HEK293T (cell line): ENCODE measurements around the gene HOXB3.

Source experiments
- CTCF ChIA-PET: fragments of 350-600 bp; formaldehyde crosslinking; extraction: SDS; loops from one replicate; lab custom pipeline; 2021; ENCODE audit warnings: antibody characterized with exemption, inconsistent platforms; lab: Yijun Ruan, JAX
- POLR2A ChIA-PET: fragments of 350-600 bp; formaldehyde crosslinking; extraction: SDS; loops from one replicate; lab custom pipeline; 2020; ENCODE audit warnings: antibody characterized with exemption, inconsistent platforms; lab: Yijun Ruan, JAX
- DNase-seq: peaks from one replicate; pipeline ENCODE4 v3.0.0; 2012; ENCODE audit warnings: mixed read lengths; ENCODE audit errors: extremely low spot score
- ARNT ChIP-seq: fragments of 450-650 bp; IDR thresholded peaks from 2 replicates; pipeline ENCODE4 v1.6.1; 2017; ENCODE audit warnings: mild to moderate bottlenecking
- BHLHE40 ChIP-seq: fragments of 450-650 bp; IDR thresholded peaks from 2 replicates; pipeline ENCODE4 v1.6.1; 2016; ENCODE audit warnings: mild to moderate bottlenecking, moderate library complexity, borderline replicate concordance
- CTBP1 ChIP-seq: fragments of 450-650 bp; IDR thresholded peaks from 2 replicates; pipeline ENCODE4 v1.6.1; 2016; ENCODE audit warnings: borderline replicate concordance
- ELF4 ChIP-seq: fragments of 450-650 bp; IDR thresholded peaks from 2 replicates; pipeline ENCODE4 v1.6.1; 2017; ENCODE audit warnings: antibody characterized with exemption
- FOXA1 ChIP-seq: fragments of 450-650 bp; IDR thresholded peaks from 2 replicates; pipeline ENCODE4 v1.6.1; 2016; ENCODE audit warnings: mild to moderate bottlenecking
- FOXK2 ChIP-seq: fragments of 450-650 bp; IDR thresholded peaks from 2 replicates; pipeline ENCODE4 v1.6.1; 2016; ENCODE audit warnings: mild to moderate bottlenecking
- FOXM1 ChIP-seq: fragments of 450-650 bp; IDR thresholded peaks from 2 replicates; pipeline ENCODE4 v1.6.1; 2017; ENCODE audit warnings: mild to moderate bottlenecking, borderline replicate concordance
- HDGF ChIP-seq: fragments of 450-650 bp; IDR thresholded peaks from 2 replicates; pipeline ENCODE4 v1.6.1; 2017; ENCODE audit warnings: antibody characterized with exemption, borderline replicate concordance
- L3MBTL2 ChIP-seq: fragments of 450-650 bp; conservative IDR thresholded peaks from 2 replicates; pipeline ENCODE4 v1.6.1; 2016; ENCODE audit warnings: mild to moderate bottlenecking
- LEF1 ChIP-seq: fragments of 450-650 bp; IDR thresholded peaks from 2 replicates; pipeline ENCODE4 v1.6.1; 2017; ENCODE audit warnings: mild to moderate bottlenecking, borderline replicate concordance
- NFRKB ChIP-seq: fragments of 450-650 bp; IDR thresholded peaks from 2 replicates; pipeline ENCODE4 v1.6.1; 2016; ENCODE audit warnings: mild to moderate bottlenecking, moderate library complexity
- SP1 ChIP-seq: fragments of 450-650 bp; IDR thresholded peaks from 2 replicates; pipeline ENCODE4 v1.6.1; 2017
- SUZ12 ChIP-seq: fragments of 450-650 bp; IDR thresholded peaks from 2 replicates; pipeline ENCODE4 v1.6.1; 2016; ENCODE audit warnings: mild to moderate bottlenecking
- TARDBP ChIP-seq: fragments of 450-650 bp; IDR thresholded peaks from 2 replicates; pipeline ENCODE4 v1.6.1; 2016
- ZNF384 ChIP-seq: fragments of 450-650 bp; IDR thresholded peaks from 2 replicates; pipeline ENCODE4 v1.6.1; 2016
- TF ChIP-seq, protein P1 (sequence below): fragments of 450-650 bp; IDR thresholded peaks from 2 replicates; pipeline ENCODE4 v1.6.1; 2016

HOXB3 gene

DNA sequence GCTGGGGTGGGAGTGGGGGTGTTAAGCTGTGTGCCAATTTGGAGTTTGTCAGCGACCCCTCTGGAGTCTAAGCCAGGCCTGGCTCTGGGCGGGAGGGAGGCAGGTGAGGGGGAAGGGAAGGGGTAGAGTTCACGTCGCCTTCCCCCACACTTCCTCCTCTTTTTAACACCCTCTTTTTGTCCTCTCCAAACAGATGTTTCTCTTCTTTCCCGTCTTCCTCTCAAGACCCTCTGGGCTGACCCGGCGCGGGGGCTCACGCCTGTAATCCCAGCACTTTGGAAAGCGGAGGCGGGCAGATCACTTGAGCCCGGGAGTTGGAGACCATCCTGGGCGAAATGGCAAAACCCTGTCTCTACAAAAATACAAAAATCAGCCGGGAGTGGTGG lies 62.5 kb downstream of the HOXB3 start:
- ChIA-PET POLR2A (no interaction called here), CTCF (no interaction called here)
- DNase-seq = no peak
- no peak for TF ChIP-seq NFRKB
- TF ChIP-seq SP1 = no peak
- TF ChIP-seq LEF1 = no peak
- no peak for TF ChIP-seq FOXA1
- TF ChIP-seq CTBP1 = no peak
- TF ChIP-seq FOXK2 = no peak
- TF ChIP-seq FOXM1 = no peak
- TF ChIP-seq ARNT = no peak
- TF ChIP-seq ZNF384 = no peak
- TF ChIP-seq L3MBTL2 = no peak
- no peak for TF ChIP-seq TARDBP
- no peak for TF ChIP-seq BHLHE40

DNA sequence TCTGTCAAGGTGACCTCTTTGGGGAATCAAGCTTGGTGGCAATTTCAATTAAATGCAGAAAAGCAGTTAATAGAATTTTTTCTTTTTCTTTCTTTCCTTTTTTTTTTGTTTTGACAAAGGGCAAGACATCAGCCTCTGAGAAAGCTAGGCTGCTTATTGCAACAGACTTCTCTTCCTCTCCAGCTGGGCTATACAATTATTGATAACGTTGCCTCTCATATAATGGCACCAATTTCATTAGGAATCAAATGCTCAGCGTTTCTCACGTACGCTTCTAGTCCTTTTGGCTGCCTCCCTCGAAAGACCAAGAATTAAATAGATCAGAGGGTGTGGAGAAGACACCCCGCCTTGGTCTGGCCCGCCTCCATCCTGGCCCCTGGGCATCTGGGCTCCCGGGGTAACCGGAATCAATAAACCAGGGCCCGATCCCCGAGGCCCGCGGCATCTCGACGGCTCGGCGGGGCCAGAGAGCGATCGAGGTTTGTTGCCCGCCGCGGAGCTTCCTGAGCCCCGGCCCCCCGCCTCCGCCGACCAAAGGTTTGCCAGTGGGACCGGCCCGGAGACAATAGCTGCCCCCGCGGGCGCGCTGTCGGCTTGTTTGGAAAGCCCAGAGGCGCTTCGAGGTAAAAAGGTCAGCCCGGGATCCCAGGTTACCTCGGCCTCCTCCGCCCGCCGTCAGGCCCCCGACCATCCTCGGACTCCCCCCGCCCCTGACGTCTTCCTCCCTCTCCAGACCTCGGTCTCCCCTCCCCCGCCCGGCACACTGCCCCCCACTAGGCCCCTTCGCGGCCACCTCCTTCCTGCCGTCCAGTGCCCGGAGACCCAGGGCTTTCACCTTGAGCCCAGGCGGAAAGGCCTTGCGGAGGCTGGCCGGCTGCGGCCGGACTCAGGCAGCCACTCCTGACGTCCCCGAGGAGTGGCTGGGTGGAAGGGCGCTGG lies 63.2 kb downstream of the HOXB3 start:
- CTCF ChIA-PET = no interaction called here
- POLR2A ChIA-PET = no interaction called here
- no peak for DNase-seq

DNA sequence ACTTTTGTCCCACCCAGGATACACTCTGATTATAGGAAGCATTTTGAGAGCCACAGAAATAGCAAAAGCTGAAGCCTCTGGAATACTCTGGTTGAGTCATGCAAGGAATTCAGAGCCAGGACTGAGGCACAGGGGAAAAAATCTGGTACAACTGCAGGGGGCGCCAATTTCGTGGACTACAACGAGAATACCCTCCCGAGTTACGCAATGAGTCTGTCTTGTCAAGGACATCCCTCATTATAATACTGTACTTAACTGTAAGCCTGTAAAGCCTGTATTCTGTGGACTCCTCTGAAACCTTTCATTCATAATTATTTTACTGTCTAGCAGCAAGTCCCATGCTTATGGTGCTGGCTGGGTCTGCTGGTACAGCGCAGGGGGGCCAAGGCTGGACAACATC lies 67.0 kb downstream of the HOXB3 start:
- POLR2A ChIA-PET = interaction anchor here (0.9 kb wide), 1 partner anchor 19 kb away, joined by 3 read pairs; no protein-coding TSS in a partner anchor
- no peak for DNase-seq
- CTCF ChIA-PET = interaction anchor here (1.1 to 1.4 kb wide), 3 partner anchors 10 to 25 kb away, joined by 4 to 7 read pairs (median 5); no protein-coding TSS in a partner anchor
- TF ChIP-seq NFRKB (no peak), LEF1 (no peak), FOXM1 (no peak), ZNF384 (no peak), HDGF (no peak), ELF4 (no peak), TARDBP (no peak), CTBP1 (no peak), SUZ12 (no peak), BHLHE40 (no peak), FOXK2 (no peak), FOXA1 (no peak), ARNT (no peak), SP1 (no peak), L3MBTL2 (no peak)
- TF ChIP-seq, protein P1, sequence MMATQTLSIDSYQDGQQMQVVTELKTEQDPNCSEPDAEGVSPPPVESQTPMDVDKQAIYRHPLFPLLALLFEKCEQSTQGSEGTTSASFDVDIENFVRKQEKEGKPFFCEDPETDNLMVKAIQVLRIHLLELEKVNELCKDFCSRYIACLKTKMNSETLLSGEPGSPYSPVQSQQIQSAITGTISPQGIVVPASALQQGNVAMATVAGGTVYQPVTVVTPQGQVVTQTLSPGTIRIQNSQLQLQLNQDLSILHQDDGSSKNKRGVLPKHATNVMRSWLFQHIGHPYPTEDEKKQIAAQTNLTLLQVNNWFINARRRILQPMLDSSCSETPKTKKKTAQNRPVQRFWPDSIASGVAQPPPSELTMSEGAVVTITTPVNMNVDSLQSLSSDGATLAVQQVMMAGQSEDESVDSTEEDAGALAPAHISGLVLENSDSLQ = no peak

More for the DNA sequence above, 63.2 kb downstream of the HOXB3 start:
- no peak for TF ChIP-seq CTBP1
- no peak for TF ChIP-seq HDGF
- no peak for TF ChIP-seq ZNF384
- TF ChIP-seq ARNT = no peak
- TF ChIP-seq FOXK2 = no peak
- TF ChIP-seq, protein P1 = no peak
- no peak for TF ChIP-seq TARDBP
- no peak for TF ChIP-seq ELF4
- TF ChIP-seq LEF1 = no peak
- no peak for TF ChIP-seq NFRKB
- TF ChIP-seq FOXA1 = no peak
- TF ChIP-seq SP1 = no peak
- TF ChIP-seq FOXM1 = no peak
- TF ChIP-seq L3MBTL2 = no peak
- no peak for TF ChIP-seq SUZ12
- TF ChIP-seq BHLHE40 = no peak

DNA sequence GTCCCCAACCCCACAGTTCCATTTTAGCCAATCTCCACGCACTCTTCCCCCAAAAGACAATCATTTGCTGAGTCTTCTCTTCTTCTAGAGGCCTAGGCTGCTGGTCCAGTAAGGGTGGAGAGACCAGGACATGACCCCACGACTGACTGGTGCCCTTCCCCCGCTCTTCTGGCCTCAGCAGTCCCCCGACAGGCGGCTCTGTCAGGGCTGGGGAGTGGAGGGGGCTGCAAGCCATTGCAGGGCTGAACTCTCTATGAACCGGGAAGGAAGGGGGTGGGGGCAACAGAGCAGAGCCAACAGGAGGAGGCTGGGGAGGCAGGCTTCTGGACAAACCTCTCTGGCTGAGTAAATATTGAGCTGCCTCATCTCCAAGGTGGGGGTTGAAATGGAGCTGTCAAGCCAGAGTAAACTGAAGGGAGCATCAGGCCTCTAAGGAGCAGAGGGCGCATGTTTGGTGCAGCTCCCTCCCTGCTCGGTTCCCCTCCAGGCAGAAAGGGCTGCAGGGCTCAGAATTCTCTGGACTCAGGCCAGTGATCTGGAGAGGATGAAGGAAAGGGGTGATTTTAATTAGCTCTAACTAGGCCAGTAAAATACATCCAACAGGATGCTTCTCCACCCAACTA lies 67.9 kb downstream of the HOXB3 start:
- ChIA-PET CTCF (interaction anchor here (0.7 to 1.4 kb wide), 3 partner anchors 11 to 26 kb away, joined by 4 to 7 read pairs (median 6); no protein-coding TSS in a partner anchor), POLR2A (interaction anchor here (0.7 to 0.9 kb wide), 2 partner anchors 12 to 20 kb away, joined by 3 to 4 read pairs; no protein-coding TSS in a partner anchor)

More for the DNA sequence above, 67.9 kb downstream of the HOXB3 start:
- TF ChIP-seq NFRKB = no peak
- no peak for TF ChIP-seq FOXM1
- no peak for TF ChIP-seq FOXA1
- no peak for TF ChIP-seq BHLHE40
- TF ChIP-seq L3MBTL2 = no peak
- TF ChIP-seq HDGF = no peak
- TF ChIP-seq, protein P1 = no peak
- TF ChIP-seq CTBP1 = no peak
- no peak for TF ChIP-seq ELF4
- no peak for TF ChIP-seq SP1
- no peak for TF ChIP-seq TARDBP
- TF ChIP-seq ZNF384 = no peak
- no peak for TF ChIP-seq ARNT
- TF ChIP-seq SUZ12 = no peak
- DNase-seq = no peak
